T-helper 1 cell treated with Interleukin-12 subunit alpha and Interleukin-12 subunit beta and Interleukin-4 antibody, amounts not matched to agents 30 μg/mL and 1 μg/mL, for 36 hours (primary cell): ENCODE measurements around the gene TMEM191C.
"Not testable (repeated sequence)": the region's sequence is repeated elsewhere in the genome, so short reads cannot be mapped to it uniquely, and the experiment has no call there.

Experiments
- H3K27ac Mint-ChIP-seq: one replicate; pipeline ENCODE4 v1.8.0; 2021; ENCODE audit warnings: mild to moderate bottlenecking, mixed read lengths
- H3K27me3 Mint-ChIP-seq: one replicate; pipeline ENCODE4 v1.8.0; 2021; ENCODE audit warnings: low read depth, mixed read lengths
- H3K36me3 Mint-ChIP-seq: one replicate; pipeline ENCODE4 v1.8.0; 2021; ENCODE audit warnings: low read depth, mixed read lengths
- H3K4me1 Mint-ChIP-seq: one replicate; pipeline ENCODE4 v1.8.0; 2021; ENCODE audit warnings: low read depth, mixed read lengths
- H3K4me3 Mint-ChIP-seq: one replicate; pipeline ENCODE4 v1.8.0; 2021; ENCODE audit warnings: mild to moderate bottlenecking, moderate library complexity, mixed read lengths
- H3K9me3 Mint-ChIP-seq: one replicate; pipeline ENCODE4 v1.8.0; 2021; ENCODE audit warnings: mixed read lengths

Gene TMEM191C

DNA sequence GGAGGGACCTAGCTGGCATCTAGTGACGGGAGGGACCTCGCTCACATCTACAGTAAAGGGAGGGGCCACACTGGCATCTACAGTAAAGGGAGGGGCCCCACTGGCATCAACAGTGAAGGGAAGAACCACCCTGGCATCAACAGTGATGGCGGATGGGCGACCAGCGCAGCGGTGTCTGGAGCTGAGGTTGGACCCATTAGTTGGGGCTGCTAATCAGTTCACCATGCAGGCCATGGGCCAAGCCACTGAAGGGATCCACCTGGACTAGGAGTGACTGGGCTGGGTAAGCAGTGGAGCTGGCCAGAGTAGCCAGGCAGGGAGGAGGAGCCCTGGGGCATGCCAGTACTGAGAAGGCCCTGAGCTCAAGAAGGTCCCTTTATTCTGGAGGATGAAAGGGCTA is 23.4 kb downstream of the TMEM191C start:
- H3K4me3 Mint-ChIP-seq, H3K4me1 Mint-ChIP-seq, H3K9me3 Mint-ChIP-seq, H3K27ac Mint-ChIP-seq, H3K27me3 Mint-ChIP-seq, H3K36me3 Mint-ChIP-seq: not testable (repeated sequence)

DNA sequence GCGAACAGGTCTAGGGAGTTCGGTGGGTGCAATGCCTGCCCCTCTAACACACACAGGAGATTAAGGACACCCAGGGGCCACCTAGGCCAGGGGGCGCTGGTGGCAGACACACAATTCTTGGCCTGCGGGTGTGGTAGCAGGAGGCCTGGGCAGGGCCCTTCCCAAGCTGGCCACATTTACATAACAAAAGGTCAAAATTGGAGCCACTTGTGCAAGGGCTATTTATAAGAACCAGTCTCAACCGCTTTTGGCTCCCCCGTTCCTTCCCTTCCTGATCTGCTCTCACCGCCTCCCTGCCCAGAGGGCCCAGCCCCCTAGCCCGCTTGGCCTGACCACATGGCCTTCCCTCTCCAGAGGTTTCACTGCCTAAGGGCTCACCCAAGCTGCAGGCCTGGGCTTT is 25.1 kb downstream of the TMEM191C start:
- not testable (repeated sequence) for H3K27ac Mint-ChIP-seq, H3K9me3 Mint-ChIP-seq, H3K27me3 Mint-ChIP-seq, H3K4me1 Mint-ChIP-seq, H3K4me3 Mint-ChIP-seq, H3K36me3 Mint-ChIP-seq

DNA sequence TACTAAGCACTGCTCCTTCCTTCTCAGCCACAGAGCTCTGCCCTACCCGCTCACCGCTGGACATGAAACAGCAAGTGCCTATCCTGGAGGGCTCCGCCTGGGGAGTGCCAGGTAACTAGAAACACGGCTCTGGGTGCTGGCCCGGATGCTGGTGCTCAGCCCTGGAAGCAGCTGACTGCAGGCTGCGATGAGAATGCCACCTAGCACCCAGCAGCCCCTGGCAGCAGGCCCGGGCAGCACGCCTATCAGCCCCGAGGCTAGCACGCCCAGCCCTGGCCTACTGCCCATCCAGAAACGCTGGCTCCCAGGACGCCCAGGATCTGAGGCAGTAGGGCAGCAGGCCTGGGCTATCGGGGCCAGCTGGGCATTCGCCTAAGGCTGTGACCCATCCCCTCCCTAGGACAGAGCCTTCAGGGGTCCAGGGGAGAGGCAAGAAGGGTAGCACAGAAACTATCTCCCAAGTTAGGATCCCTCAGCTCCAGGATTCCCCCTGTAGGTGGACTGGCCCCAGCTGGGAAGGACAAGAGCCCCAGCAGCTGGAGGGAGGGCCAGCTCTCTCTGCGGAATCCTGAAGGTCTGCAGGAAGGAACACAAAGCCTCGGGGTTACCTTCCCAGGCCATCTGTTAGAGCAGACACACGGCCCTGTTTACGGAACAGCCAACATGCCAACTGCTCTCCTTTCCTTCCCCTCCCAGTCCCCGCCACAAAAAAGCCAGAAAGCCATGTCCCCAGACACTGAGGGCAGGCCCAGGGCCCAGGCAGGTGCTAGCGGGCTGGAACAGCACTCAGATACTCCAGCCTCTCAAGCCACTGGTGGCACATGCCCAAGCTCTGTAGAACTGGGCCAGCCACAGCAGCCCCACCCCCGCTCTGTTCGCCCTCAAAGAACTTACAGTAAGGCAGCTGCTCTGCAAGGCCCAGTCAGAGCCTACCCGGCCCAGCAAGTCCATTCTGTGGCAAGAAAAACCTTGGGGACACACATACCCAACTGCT is 26.9 kb downstream of the TMEM191C start:
- H3K4me3 Mint-ChIP-seq, H3K36me3 Mint-ChIP-seq, H3K9me3 Mint-ChIP-seq, H3K4me1 Mint-ChIP-seq, H3K27ac Mint-ChIP-seq, H3K27me3 Mint-ChIP-seq: not testable (repeated sequence)

DNA sequence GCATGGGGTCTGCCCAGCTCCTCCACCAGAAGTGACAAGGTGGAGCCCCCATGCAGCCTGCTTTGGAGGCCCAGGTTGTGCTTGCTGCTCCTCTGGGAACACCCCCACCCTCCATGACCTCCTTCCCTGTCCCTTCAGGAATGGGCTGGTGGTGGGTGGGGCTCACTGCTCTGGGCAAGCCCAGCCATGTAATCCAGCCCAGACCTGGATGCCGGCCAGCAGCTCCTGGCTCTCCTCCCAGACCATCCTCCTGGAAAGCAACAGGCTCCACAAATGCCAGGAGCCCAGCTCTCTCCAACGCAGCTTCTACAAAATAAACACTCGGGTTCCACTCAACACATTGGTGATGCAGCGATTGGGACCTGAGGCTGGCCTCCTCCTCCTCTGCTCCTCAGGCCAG is 30.8 kb downstream of the TMEM191C start:
- H3K36me3 Mint-ChIP-seq, H3K4me1 Mint-ChIP-seq, H3K4me3 Mint-ChIP-seq, H3K27me3 Mint-ChIP-seq, H3K27ac Mint-ChIP-seq, H3K9me3 Mint-ChIP-seq: not testable (repeated sequence)

DNA sequence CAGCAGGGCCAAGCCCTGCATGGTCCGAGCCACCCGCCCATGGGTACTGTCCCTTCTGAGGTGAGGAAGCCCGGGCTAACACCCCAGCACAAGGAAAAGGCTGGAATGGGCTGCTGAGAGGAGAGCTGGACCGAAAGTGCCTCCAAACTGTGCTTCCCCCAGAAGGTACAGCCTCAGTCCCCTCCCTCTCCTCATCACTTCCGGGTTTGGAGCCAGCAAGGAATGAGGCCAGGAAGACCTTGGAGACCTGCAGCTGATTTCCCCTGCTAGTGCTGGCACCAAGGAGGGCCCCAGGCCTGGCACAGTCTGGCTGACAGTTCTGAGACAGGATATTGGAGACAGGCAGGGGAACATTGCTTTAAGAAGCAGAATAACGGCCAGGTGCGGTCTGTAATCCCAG is 31.3 kb downstream of the TMEM191C start:
- H3K36me3 Mint-ChIP-seq, H3K4me3 Mint-ChIP-seq, H3K9me3 Mint-ChIP-seq, H3K27me3 Mint-ChIP-seq, H3K27ac Mint-ChIP-seq, H3K4me1 Mint-ChIP-seq: not testable (repeated sequence)

DNA sequence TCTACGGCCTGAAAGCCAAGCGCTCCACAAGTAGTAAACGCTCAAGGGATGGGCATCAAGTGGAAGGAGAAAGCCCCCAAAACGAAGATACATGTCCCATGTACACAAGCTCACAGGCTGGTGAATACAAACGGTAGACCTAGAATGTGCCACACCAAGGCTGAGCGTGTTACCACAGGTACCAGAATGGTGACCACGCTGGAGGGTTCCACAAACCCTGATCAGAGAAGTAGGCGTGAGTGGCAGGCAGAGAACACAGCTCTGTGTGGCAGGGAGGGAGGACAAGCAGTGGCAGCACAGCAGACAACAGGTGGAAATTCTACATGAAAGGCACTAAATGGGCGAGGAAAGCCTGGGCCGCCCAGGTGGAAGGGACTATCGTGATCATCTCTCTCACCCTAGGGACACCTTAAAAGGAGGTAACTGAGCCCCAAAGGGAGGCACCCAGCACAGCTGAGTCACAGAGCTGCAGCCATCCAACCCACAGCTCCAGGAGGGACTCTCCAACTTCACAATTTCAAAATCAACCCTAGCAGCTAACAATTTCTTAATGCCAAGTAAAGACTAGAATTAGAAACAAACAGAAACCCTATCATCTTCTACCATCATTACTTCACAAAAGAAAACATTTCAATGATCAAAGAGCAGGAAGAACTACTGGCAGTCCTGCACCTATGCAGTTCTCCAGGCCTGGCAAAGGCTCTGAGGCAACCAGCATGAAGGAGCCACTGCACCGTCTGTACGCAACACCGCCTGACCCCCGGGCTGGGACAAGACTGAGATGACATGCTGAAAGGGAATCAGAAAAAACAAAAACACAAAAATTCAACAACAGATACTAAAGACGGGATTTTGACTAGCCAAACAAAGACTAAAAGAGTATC is 32.7 kb downstream of the TMEM191C start:
- not testable (repeated sequence) for H3K27ac Mint-ChIP-seq, H3K4me1 Mint-ChIP-seq, H3K27me3 Mint-ChIP-seq, H3K36me3 Mint-ChIP-seq, H3K9me3 Mint-ChIP-seq, H3K4me3 Mint-ChIP-seq

DNA sequence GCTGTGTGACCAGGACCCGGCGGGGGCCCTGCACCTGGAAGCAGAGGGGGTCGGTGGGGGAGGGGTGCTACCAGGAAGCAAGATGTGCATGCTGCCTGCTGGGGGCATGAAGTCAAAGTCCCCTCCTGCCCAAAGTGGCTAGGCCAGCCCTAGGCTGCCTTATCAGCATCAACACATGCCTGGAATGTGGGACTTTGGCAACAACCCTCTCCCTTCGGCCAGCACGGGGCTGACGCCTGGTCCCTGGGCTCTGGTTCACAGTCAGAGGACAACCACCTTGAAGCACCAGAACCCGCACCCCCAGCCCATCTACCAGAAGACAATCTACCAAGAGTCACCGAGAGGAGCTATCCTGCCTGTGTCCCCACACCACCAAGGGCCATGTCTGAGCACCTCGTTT is 43.2 kb downstream of the TMEM191C start:
- not testable (repeated sequence) for H3K4me1 Mint-ChIP-seq, H3K9me3 Mint-ChIP-seq, H3K4me3 Mint-ChIP-seq, H3K36me3 Mint-ChIP-seq, H3K27ac Mint-ChIP-seq, H3K27me3 Mint-ChIP-seq

DNA sequence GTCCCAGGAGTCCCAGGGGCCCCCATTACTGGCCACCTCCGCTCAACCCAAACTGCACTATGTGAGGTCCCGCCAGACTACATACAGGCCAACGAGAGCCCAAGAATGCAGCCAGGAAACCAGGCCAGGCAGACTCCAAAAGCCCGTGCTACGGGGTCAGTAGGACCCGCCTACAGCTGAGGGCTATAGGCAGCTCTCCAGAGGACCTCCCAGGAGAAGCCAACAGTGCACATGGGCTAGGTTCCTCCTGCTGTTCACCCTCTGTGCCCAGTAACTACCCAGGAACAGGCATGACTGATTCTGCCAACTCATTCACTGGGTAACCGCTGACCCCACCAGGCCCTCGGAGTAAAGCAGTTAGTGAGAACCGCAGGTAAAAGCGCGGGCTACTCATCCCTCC is 44.8 kb downstream of the TMEM191C start:
- not testable (repeated sequence) for H3K4me3 Mint-ChIP-seq, H3K4me1 Mint-ChIP-seq, H3K27ac Mint-ChIP-seq, H3K9me3 Mint-ChIP-seq, H3K27me3 Mint-ChIP-seq, H3K36me3 Mint-ChIP-seq

DNA sequence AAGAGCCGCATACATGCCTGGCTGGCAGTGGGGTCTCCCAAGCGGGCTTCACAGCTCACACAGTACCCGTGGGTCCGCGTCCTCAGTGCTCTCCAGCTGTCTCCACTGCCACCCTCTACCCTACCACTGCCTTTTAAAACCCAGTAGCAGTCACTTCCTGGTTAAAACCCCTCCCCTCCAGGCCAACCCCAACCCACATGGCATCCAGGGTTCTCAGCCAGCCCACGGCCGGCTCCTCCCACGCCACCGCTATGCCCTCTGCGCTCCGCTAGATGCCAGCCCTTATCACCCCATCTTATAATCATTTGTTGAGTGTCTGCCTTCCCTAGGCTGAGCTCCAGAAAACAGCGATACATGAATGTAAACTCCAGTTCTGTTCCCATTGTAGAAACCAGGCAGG is 46.9 kb downstream of the TMEM191C start:
- not testable (repeated sequence) for H3K4me1 Mint-ChIP-seq, H3K9me3 Mint-ChIP-seq, H3K4me3 Mint-ChIP-seq, H3K36me3 Mint-ChIP-seq, H3K27me3 Mint-ChIP-seq, H3K27ac Mint-ChIP-seq

DNA sequence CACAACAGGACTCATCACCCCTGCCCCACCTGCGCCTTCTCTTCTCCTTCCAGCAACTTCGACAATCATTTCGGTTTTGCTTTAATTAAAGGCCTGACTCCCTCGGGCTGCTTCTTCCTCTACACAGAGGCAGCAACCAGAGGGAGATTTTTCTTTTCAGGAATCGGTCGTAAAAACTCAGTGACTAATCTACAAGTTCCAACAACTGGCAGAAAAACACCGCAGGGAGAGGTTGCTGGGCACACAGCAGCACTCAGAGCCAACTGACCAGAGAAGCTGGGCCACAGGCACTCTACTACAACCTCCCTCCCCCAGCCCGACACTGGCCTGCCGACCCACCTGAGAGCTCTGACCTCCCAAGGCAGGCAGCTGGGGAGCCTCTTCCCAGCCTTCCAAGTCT is 48.0 kb downstream of the TMEM191C start:
- H3K9me3 Mint-ChIP-seq, H3K27ac Mint-ChIP-seq, H3K4me3 Mint-ChIP-seq, H3K4me1 Mint-ChIP-seq, H3K36me3 Mint-ChIP-seq, H3K27me3 Mint-ChIP-seq: not testable (repeated sequence)

DNA sequence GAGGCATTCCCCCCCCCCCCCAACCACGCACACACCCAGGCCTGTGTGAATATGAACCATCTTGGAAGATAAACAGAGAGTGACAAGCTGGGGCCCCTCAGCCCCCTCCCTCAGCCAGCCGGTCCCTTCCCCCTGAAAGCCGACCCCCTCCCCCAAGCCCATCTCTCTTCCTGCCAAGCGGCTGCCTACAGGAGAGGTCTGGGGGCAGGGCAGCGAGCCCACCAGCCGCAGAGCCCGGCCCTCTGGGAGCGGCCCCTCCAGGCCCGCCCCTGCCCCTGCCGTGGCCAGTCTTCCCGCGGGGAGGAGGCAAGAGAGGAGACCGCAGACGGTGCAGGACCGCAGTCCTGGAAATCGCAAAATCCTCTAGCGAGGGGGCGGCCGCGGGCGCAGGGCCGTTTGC is 49.3 kb downstream of the TMEM191C start:
- H3K27me3 Mint-ChIP-seq, H3K36me3 Mint-ChIP-seq, H3K27ac Mint-ChIP-seq, H3K4me1 Mint-ChIP-seq, H3K4me3 Mint-ChIP-seq, H3K9me3 Mint-ChIP-seq: not testable (repeated sequence)

DNA sequence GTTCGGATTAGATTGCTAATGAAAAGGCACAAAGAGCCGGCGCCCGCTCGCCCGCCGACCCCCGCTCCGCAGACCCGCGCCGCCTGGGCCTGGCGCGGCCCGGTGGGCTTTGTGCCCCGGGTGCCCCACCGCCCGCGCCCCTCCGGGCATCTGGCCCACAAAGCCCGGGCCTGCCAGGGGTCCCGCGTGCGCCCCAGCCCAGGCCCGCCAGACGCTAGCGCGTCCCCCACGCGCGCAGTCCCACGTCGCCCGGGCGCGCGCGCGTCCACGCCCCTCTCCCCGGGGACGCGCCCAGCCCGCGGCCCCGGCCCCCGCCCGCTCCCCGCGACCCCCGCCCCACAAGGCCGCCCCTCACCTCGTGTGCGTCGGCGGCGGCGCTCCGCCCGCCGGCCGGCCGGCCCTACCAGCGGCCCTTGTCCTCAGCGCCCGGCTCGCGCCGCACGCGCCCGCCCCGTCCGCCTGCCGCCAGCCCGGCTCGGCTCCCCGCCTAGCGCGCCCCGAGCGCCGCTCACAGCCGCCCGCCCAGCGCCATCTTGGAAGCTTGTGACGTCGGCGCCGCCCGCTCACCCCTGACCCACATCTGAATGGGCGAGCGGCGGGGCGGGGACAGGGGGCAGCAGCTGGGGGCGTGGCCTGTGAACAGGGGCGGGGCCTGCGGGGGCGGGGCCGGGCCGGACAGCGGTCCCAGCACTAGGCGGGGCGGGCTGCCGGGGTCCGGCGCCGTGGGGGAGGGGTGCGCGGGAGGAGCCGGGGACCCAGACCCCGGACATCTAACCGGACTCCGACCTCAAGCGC is 50.0 kb downstream of the TMEM191C start:
- H3K4me3 Mint-ChIP-seq, H3K27me3 Mint-ChIP-seq, H3K9me3 Mint-ChIP-seq, H3K36me3 Mint-ChIP-seq, H3K27ac Mint-ChIP-seq, H3K4me1 Mint-ChIP-seq: not testable (repeated sequence)
